ENCODE results near the gene CLDND1.

Gene CLDND1

DNA sequence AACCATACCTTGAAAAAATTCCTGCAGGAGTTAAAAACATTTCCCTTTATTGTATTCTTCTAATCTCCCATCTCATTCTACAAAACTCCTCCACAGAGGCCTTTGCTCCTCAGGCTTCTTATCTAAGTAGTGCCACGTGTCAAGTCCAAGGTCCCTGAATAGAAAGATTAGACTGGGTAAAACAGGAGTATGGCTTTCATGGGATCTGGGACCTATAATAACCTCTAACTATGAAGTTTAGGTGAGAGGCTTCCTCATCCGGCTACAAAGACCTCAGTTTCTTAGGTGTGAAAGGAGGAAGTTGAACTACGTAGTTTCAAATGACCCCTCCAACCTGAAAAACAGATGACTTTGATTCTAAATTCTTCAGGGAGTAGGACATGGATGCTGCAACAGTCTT is 29.1 kb upstream of the CLDND1 start:
- Histone ChIP-seq H3K9me3 (ENCODE audit: control insufficient read depth, low read length) (no peaks in the 10 kb centered on the region), H3K27ac (ENCODE audit: insufficient read depth, low read length, poor library complexity, severe bottlenecking) (no peak overlapping the region), H3K27me3 (replicated peaks; ENCODE audit: control insufficient read depth, insufficient read depth, low read length, poor library complexity, severe bottlenecking) (no peaks in the 10 kb centered on the region), H3K4me3 (ENCODE audit: insufficient read depth, low read depth, low read length, poor library complexity, severe bottlenecking) (no peak overlapping the region), H3K4me1 (ENCODE audit: control insufficient read depth, insufficient read depth, low read length, poor library complexity, severe bottlenecking) (peaks cover 21% of the 10 kb centered on the region), H3K36me3 (ENCODE audit: control insufficient read depth, insufficient read depth, low read length) (no peaks in the 10 kb centered on the region)
- no peak for DNase-seq

DNA sequence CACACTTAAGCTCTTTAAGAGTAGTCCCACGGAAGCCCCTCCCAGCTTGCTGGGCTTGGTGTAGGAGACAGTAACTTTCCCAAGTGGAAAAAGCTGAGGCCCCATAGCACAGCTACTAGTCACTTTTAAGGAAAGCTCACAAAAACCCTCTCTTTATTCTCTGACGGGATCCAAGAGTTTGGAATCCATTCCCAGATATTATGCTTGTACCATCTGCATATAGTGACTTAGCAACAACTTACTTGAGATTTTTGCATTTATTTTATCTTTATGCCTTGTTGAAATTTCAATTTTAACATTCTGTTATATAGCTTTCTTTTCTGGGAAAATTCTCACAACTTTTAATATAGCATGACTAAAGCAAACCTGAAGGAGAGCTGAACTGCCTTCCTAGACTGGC is 28.5 kb upstream of the CLDND1 start:
- H3K27ac ChIP-seq (ENCODE audit: insufficient read depth, low read length, poor library complexity, severe bottlenecking), result no peak overlapping the region

DNA sequence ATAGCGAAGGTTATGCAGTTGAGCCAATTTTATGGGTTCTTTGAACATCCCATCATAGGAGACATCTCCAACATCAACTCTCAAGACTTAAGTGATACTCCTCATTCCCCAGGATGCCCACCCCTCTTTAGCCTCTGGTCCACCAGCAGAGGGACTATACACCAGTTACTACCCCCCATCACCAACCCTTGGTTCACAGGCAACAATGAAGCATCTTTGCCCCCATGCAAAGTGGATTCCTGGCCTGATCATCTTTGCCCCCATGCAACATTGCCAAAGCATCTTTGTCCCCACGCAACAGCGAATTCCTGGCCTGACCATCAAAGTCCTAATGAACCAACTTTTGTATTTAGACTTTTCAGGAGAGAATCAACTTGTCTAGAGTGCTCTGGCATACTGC is 28.1 kb upstream of the CLDND1 start:
- no peak for DNase-seq
- H3K4me3 ChIP-seq (ENCODE audit: insufficient read depth, low read depth, low read length, poor library complexity, severe bottlenecking), result no peak overlapping the region
- H3K4me1 ChIP-seq (ENCODE audit: control insufficient read depth, insufficient read depth, low read length, poor library complexity, severe bottlenecking), result peaks cover 19% of the 10 kb centered on the region
- no peaks in the 10 kb centered on the region for H3K9me3 ChIP-seq (ENCODE audit: control insufficient read depth, low read length)
- no peaks in the 10 kb centered on the region for H3K36me3 ChIP-seq (ENCODE audit: control insufficient read depth, insufficient read depth, low read length)
- no peaks in the 10 kb centered on the region for H3K27me3 ChIP-seq (replicated peaks; ENCODE audit: control insufficient read depth, insufficient read depth, low read length, poor library complexity, severe bottlenecking)
- no peak overlapping the region for H3K27ac ChIP-seq (ENCODE audit: insufficient read depth, low read length, poor library complexity, severe bottlenecking)

More for the DNA sequence above, 28.5 kb upstream of the CLDND1 start:
- Histone ChIP-seq H3K27me3 (replicated peaks; ENCODE audit: control insufficient read depth, insufficient read depth, low read length, poor library complexity, severe bottlenecking) (no peaks in the 10 kb centered on the region), H3K9me3 (ENCODE audit: control insufficient read depth, low read length) (no peaks in the 10 kb centered on the region), H3K4me3 (ENCODE audit: insufficient read depth, low read depth, low read length, poor library complexity, severe bottlenecking) (no peak overlapping the region), H3K36me3 (ENCODE audit: control insufficient read depth, insufficient read depth, low read length) (no peaks in the 10 kb centered on the region), H3K4me1 (ENCODE audit: control insufficient read depth, insufficient read depth, low read length, poor library complexity, severe bottlenecking) (peaks cover 19% of the 10 kb centered on the region)
- no peak for DNase-seq

DNA sequence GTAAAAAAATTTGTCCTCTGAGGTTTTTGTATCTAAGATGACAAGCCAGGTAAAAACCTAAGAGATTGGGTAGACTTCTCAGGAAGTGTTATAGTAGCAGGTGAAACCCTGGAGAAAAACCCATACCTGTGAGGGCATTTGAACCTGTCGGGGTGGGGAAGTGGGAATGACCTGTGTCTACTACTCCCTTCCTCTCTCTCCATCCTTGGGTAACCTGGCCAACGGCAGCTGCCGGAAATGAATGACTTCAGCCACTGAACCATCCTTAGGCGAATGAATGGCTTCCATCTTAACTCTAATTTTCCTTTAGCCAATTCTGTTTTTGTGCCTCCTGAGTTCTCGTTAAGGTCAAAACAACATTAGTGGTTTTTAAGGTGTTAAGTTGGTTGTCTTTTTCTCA is 25.8 kb upstream of the CLDND1 start:
- Histone ChIP-seq H3K27ac (ENCODE audit: insufficient read depth, low read length, poor library complexity, severe bottlenecking) (no peak overlapping the region), H3K4me1 (ENCODE audit: control insufficient read depth, insufficient read depth, low read length, poor library complexity, severe bottlenecking) (peaks cover 10% of the 10 kb centered on the region), H3K9me3 (ENCODE audit: control insufficient read depth, low read length) (no peaks in the 10 kb centered on the region), H3K27me3 (replicated peaks; ENCODE audit: control insufficient read depth, insufficient read depth, low read length, poor library complexity, severe bottlenecking) (no peaks in the 10 kb centered on the region), H3K36me3 (ENCODE audit: control insufficient read depth, insufficient read depth, low read length) (no peaks in the 10 kb centered on the region), H3K4me3 (ENCODE audit: insufficient read depth, low read depth, low read length, poor library complexity, severe bottlenecking) (no peak overlapping the region)
- DNase-seq, result no peak

DNA sequence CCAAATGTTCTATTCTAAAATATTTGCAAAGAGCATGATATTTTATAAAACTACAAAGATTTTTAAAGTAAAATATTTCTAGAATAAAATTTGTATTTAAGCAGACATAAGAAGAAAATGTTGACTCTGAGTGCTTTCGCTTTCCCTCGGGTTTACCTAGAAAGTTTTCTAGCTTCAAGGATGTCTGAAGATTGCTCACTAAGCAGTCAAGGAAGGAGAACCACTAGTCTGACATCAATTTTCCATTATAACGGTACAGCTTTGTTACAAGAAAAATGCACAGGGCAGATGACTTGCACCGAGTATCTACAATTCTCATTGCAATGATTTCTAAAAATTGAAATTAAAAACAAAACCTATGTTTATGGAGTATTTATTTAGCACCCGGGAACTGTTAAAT is 23.2 kb upstream of the CLDND1 start:
- Histone ChIP-seq H3K4me1 (ENCODE audit: control insufficient read depth, insufficient read depth, low read length, poor library complexity, severe bottlenecking) (no peaks in the 10 kb centered on the region), H3K4me3 (ENCODE audit: insufficient read depth, low read depth, low read length, poor library complexity, severe bottlenecking) (no peak overlapping the region), H3K36me3 (ENCODE audit: control insufficient read depth, insufficient read depth, low read length) (no peaks in the 10 kb centered on the region), H3K27me3 (replicated peaks; ENCODE audit: control insufficient read depth, insufficient read depth, low read length, poor library complexity, severe bottlenecking) (no peaks in the 10 kb centered on the region), H3K9me3 (ENCODE audit: control insufficient read depth, low read length) (no peaks in the 10 kb centered on the region), H3K27ac (ENCODE audit: insufficient read depth, low read length, poor library complexity, severe bottlenecking) (peak overlapping the region; percentile 27)
- DNase-seq, result no peak

DNA sequence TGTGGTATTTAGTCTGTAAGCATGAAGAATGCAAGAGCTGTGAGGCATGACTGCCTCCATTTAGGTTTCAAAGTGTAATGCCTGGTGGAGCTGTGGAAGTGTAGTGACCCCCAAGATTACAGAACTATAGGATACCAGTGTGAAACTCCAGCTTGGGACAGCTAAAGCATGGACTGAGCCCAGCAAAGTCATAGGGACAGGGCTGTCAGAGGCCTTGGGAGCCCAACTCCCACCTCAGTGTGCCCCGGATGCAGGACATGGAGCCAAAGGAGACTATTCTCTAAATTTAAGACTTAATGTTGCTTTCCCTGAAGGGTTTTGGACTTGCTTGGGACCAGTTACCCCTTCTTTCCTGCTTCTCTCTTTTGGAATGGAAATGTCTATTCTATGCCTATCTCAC is 19.9 kb upstream of the CLDND1 start:
- no peaks in the 10 kb centered on the region for H3K9me3 ChIP-seq (ENCODE audit: control insufficient read depth, low read length)
- H3K4me3 ChIP-seq (ENCODE audit: insufficient read depth, low read depth, low read length, poor library complexity, severe bottlenecking), result no peak overlapping the region
- no peak for DNase-seq
- H3K36me3 ChIP-seq (ENCODE audit: control insufficient read depth, insufficient read depth, low read length), result no peaks in the 10 kb centered on the region
- no peaks in the 10 kb centered on the region for H3K4me1 ChIP-seq (ENCODE audit: control insufficient read depth, insufficient read depth, low read length, poor library complexity, severe bottlenecking)
- H3K27ac ChIP-seq (ENCODE audit: insufficient read depth, low read length, poor library complexity, severe bottlenecking), result no peak overlapping the region
- no peaks in the 10 kb centered on the region for H3K27me3 ChIP-seq (replicated peaks; ENCODE audit: control insufficient read depth, insufficient read depth, low read length, poor library complexity, severe bottlenecking)

DNA sequence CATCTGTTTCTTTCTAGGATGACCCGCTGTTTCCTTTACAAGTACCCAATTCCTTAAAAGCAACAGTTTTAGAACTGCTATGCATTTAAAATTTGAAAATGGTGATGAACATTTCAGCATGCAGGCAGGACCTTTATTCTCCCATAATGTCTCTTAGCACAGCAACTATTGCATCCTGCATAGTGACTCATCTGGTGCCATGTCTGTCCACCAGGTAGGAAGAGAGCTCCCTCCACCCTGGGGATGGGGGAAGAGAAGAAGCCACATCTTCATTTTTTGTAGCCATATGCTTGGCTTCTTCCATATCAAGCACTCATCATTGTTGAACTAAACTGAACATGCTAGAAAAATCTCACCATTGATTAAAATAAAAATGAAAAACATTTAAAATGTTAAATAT is 19.0 kb upstream of the CLDND1 start:
- no peaks in the 10 kb centered on the region for H3K27me3 ChIP-seq (replicated peaks; ENCODE audit: control insufficient read depth, insufficient read depth, low read length, poor library complexity, severe bottlenecking)
- H3K9me3 ChIP-seq (ENCODE audit: control insufficient read depth, low read length), result no peaks in the 10 kb centered on the region
- H3K4me1 ChIP-seq (ENCODE audit: control insufficient read depth, insufficient read depth, low read length, poor library complexity, severe bottlenecking), result no peaks in the 10 kb centered on the region
- no peak overlapping the region for H3K27ac ChIP-seq (ENCODE audit: insufficient read depth, low read length, poor library complexity, severe bottlenecking)
- H3K36me3 ChIP-seq (ENCODE audit: control insufficient read depth, insufficient read depth, low read length), result no peaks in the 10 kb centered on the region
- no peak overlapping the region for H3K4me3 ChIP-seq (ENCODE audit: insufficient read depth, low read depth, low read length, poor library complexity, severe bottlenecking)
- no peak for DNase-seq

DNA sequence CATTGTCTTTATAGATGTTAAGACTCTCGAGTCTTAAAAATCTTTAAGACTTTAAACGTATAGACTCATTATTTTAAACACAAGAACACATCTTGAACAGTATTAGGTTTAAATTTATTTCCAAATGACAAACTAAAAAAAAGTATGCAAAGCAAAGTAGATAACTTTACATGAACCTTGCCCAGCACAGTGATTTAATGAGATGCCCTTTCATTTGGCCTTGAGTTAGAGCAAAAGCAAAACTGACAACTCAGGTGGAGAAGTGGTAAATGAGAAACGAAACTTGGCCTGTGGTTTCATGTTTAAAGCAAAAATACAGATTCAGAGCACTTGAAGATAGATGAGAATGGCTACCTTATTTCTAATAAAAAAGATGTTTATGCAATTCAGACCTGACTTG is 17.6 kb upstream of the CLDND1 start:
- Histone ChIP-seq H3K9me3 (ENCODE audit: control insufficient read depth, low read length) (no peaks in the 10 kb centered on the region), H3K27me3 (replicated peaks; ENCODE audit: control insufficient read depth, insufficient read depth, low read length, poor library complexity, severe bottlenecking) (no peaks in the 10 kb centered on the region), H3K27ac (ENCODE audit: insufficient read depth, low read length, poor library complexity, severe bottlenecking) (peak overlapping the region; percentile 22), H3K4me3 (ENCODE audit: insufficient read depth, low read depth, low read length, poor library complexity, severe bottlenecking) (no peak overlapping the region), H3K36me3 (ENCODE audit: control insufficient read depth, insufficient read depth, low read length) (no peaks in the 10 kb centered on the region), H3K4me1 (ENCODE audit: control insufficient read depth, insufficient read depth, low read length, poor library complexity, severe bottlenecking) (no peaks in the 10 kb centered on the region)
- no peak for DNase-seq

DNA sequence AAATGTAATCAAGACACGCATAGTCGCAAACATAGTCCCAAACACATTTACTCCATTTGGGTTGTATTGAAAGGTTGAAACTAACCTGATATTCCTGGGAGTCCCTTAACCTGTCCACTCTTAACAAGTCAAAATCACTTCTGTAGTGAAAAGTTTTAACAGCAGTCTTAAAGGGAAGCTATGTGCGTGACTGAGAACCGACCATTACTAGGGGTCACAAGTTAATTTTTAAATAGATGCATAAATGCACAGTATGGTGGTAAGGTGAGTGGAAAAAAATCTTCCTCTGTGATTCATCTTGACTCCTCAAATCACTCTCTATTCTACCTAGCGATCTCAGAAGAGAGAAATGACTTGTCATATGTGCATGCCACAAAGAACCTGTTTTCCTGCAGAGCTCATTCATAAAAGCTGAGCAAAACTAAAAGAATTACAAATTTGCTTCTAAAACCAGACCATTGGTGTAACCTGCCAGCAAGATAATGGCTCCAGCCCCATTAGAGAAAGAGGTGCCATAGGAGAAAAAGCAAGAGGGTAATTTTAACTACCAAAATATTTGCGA is 13.8 kb upstream of the CLDND1 start:
- H3K4me3 ChIP-seq (ENCODE audit: insufficient read depth, low read depth, low read length, poor library complexity, severe bottlenecking), result no peak overlapping the region
- no peaks in the 10 kb centered on the region for H3K36me3 ChIP-seq (ENCODE audit: control insufficient read depth, insufficient read depth, low read length)
- no peaks in the 10 kb centered on the region for H3K4me1 ChIP-seq (ENCODE audit: control insufficient read depth, insufficient read depth, low read length, poor library complexity, severe bottlenecking)
- DNase-seq, result no peak
- no peaks in the 10 kb centered on the region for H3K9me3 ChIP-seq (ENCODE audit: control insufficient read depth, low read length)
- no peaks in the 10 kb centered on the region for H3K27me3 ChIP-seq (replicated peaks; ENCODE audit: control insufficient read depth, insufficient read depth, low read length, poor library complexity, severe bottlenecking)
- no peak overlapping the region for H3K27ac ChIP-seq (ENCODE audit: insufficient read depth, low read length, poor library complexity, severe bottlenecking)

DNA sequence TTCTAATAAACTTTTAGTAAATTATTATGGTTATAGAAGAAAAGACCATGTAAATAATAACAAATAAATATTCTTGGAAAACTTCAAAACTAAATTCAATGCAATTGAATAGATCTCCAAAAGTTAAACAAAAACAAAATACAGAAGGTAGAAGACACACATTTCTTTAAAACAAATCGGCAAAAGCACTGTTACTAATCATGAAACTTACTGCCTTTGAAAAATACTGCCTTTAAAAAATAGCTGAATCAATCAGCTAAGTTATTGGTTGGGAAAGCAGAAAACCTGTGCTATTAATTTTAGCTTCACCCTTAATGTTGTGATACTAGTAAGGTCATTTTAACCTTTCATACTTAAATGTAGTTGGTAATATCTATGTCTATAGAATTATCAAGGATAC is 12.0 kb upstream of the CLDND1 start:
- Histone ChIP-seq H3K36me3 (ENCODE audit: control insufficient read depth, insufficient read depth, low read length) (no peaks in the 10 kb centered on the region), H3K27me3 (replicated peaks; ENCODE audit: control insufficient read depth, insufficient read depth, low read length, poor library complexity, severe bottlenecking) (no peaks in the 10 kb centered on the region), H3K9me3 (ENCODE audit: control insufficient read depth, low read length) (no peaks in the 10 kb centered on the region), H3K4me3 (ENCODE audit: insufficient read depth, low read depth, low read length, poor library complexity, severe bottlenecking) (no peak overlapping the region), H3K27ac (ENCODE audit: insufficient read depth, low read length, poor library complexity, severe bottlenecking) (no peak overlapping the region), H3K4me1 (ENCODE audit: control insufficient read depth, insufficient read depth, low read length, poor library complexity, severe bottlenecking) (no peaks in the 10 kb centered on the region)
- no peak for DNase-seq

DNA sequence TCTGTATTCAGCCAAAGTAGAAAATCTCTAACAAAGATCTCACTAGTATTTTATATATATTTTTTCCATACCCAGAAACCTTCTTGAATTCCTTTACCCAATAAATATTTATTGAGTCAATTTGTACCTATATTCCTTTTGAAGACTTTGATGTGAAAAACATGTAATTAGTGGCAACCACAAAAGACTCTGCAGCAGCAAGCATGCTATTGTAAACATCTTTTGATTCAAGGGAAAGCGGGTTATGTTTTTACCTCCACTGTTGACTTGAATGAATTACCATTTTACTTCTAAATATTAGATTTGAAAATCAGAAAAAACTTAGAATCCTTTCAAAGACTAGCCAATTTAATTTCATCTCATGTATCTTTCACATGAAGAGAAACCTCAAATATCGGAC is 11.5 kb upstream of the CLDND1 start:
- Histone ChIP-seq H3K4me1 (ENCODE audit: control insufficient read depth, insufficient read depth, low read length, poor library complexity, severe bottlenecking) (no peaks in the 10 kb centered on the region), H3K27me3 (replicated peaks; ENCODE audit: control insufficient read depth, insufficient read depth, low read length, poor library complexity, severe bottlenecking) (no peaks in the 10 kb centered on the region), H3K27ac (ENCODE audit: insufficient read depth, low read length, poor library complexity, severe bottlenecking) (no peak overlapping the region), H3K4me3 (ENCODE audit: insufficient read depth, low read depth, low read length, poor library complexity, severe bottlenecking) (no peak overlapping the region), H3K9me3 (ENCODE audit: control insufficient read depth, low read length) (no peaks in the 10 kb centered on the region), H3K36me3 (ENCODE audit: control insufficient read depth, insufficient read depth, low read length) (no peaks in the 10 kb centered on the region)
- DNase-seq, result no peak

All from effector memory CD4-positive, alpha-beta T cell (primary cell).